ENCODE measurements around the gene CDC45.

GRCh38 chr22:19566279-19567156 lies 86.8 kb downstream of the CDC45 start:
- TF ChIP-seq CTCF (conservative IDR thresholded peaks at IDR 0.05 in 1 of 2, IDR thresholded peaks at IDR 0.05 in 1 of 2; ENCODE audit: low read depth in 1 of 2, low read length in 2 of 2) = no peak
- TF ChIP-seq EZH2 (IDR thresholded peaks at IDR 0.05; ENCODE audit: low read length, missing control alignments) = no peak

All from fibroblast of lung (primary cell).